Epithelial cell of esophagus (primary cell): Measurements from ENCODE around the gene F12.

Experiments used
- DNase-seq: peaks from one replicate; pipeline ENCODE4 v3.0.0; 2010; ENCODE audit warnings: low read depth
- H3K4me3 ChIP-seq: 2 replicates; pipeline ENCODE4 v1.5.1; 2011; ENCODE audit warnings: mild to moderate bottlenecking, low read length, control low read depth
- TF ChIP-seq, protein P1 (sequence below): IDR thresholded peaks from 2 replicates; pipeline ENCODE4 v1.5.1; 2011; ENCODE audit warnings: low read depth, mild to moderate bottlenecking, low read length, control low read depth, inconsistent platforms; ENCODE audit not compliant: insufficient read depth; ENCODE audit errors: missing control alignments

Gene F12

DNA sequence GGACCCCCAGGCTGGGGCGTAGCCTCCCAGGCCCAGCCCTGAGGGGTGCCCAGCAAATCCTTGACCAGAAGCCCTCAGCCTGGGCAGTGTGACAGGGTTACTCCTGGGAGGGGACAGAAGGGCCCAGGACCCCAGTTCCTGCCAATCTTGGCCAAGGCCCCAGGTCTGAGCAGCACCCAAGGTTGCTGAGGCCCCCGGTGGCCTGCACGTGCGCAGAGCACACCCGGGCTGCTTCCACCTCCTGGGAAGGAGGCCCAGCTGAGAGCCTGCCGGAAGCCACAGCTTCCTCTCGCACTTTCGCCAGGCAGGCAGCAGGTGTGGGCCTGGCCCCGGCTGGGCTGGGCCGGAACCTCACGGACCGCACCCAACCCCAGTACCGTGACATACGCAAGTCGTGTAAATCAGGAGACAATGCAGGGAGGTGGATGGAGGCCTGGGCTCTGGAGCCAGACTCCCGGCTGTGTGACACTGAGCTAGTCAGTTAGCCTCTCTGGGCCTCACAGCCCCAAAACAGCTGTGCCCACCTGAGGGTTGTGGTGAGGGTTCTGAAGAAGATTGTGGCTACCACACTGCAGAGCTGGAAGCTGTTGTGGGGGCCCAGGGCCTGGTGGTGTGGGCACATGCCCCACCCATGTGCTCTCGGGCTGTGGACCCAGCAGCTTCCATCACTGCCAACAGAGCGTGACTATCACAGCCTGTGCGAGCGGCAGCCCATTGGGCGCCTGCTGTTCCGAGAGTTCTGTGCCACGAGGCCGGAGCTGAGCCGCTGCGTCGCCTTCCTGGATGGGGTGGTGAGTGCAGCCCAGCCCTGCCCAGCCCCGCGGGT is 22.2 kb upstream of the F12 start:
- H3K4me3 ChIP-seq: no peak overlapping the region
- TF ChIP-seq, protein P1, sequence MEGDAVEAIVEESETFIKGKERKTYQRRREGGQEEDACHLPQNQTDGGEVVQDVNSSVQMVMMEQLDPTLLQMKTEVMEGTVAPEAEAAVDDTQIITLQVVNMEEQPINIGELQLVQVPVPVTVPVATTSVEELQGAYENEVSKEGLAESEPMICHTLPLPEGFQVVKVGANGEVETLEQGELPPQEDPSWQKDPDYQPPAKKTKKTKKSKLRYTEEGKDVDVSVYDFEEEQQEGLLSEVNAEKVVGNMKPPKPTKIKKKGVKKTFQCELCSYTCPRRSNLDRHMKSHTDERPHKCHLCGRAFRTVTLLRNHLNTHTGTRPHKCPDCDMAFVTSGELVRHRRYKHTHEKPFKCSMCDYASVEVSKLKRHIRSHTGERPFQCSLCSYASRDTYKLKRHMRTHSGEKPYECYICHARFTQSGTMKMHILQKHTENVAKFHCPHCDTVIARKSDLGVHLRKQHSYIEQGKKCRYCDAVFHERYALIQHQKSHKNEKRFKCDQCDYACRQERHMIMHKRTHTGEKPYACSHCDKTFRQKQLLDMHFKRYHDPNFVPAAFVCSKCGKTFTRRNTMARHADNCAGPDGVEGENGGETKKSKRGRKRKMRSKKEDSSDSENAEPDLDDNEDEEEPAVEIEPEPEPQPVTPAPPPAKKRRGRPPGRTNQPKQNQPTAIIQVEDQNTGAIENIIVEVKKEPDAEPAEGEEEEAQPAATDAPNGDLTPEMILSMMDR: no peak
- no peak for DNase-seq

DNA sequence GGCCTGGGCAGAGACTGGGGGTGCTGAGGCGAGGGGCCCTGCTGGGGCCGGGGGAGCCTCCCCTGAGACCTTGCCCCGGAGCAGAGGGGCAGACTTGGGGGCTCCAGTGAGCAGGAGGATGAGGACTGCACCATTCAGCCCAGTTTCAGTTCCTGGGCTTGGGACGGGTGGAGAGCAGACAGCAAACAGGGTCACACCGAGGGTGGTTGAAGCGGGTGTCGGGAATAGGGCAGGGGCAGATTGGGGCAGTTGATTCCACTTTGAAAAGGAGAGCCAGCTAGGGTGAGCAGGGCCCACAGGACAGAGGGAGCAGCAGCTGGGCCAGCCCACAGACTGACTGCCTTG is 21.6 kb upstream of the F12 start:
- no peak overlapping the region for H3K4me3 ChIP-seq
- TF ChIP-seq, protein P1: no peak
- no peak for DNase-seq

DNA sequence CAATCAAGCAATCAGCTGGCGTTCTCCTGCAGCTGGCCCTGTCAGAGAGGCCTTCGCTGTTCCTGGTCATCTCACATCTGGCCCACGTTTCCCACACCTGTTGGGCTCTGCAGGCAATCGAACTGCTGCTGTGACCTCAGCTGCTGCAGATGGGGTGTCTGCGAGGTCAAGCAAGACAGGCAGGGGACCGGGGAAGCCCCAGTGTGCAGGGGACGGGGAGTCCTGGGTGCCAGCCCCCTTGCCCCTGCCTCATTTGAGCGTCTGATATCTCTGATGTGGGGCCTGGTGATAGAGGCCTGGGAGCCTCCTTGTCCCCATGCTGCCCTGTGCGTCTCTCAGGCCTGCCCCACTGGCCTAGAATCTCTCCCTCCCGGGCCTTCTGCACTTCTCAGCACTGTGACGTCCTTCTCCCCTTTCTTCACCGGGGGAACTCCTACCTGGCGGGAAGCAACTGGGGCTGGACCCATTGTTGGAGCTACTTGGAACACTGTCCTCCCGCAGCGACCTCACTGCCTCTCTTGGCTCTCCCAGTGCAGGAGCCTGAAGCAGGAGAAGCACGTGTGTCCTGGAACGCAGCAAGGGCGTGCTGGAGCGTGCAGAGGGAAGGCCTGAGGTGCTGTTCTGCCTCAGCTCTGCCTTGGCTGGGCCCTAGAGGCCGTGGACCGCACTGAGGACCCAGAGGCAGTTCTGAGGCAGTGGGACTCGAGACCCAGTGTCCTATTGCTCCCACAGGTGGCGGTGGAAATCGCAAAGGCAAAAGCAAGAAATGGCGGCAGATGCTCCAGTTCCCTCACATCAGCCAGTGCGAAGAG is 21.0 kb upstream of the F12 start:
- no peak overlapping the region for H3K4me3 ChIP-seq
- TF ChIP-seq, protein P1: no peak
- DNase-seq: peak; percentile 72

DNA sequence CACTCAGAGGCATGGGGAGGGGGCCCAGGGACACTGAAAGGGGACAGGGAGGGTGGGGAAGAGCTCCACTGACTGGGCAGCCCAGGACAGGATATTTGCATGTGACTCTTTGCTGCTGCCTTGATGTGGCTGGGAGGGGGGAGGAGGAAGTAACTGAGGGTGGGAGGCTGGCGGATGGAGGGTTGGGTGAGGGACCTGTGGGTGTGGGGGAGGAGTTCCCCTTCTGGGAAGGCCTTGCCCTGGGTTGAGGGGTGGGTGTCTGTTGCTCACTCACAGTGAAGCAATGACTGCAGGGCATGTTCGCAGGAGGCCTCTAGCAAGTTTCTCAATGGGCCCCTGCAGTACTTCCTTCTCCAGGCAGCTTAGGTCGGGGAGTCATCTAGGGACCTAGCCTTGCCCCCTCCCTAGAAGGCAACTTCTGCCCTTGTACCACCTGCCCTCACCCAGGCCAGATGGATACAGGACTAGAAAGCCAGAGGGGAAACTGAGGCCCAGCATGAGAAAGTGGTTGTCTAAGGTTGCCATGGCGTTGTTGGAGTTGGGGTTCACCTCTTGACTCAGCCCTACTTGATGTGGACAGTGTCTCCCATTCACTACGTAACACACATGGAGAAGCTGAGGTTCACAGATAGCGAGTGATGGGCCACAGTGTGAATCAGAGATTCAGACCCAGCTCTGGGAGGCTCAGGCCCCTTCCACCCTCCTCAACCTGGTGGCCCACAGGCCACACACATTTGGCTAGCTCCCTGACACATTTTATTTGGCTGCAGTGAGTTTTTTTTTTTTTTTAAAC is 20.1 kb upstream of the F12 start:
- TF ChIP-seq, protein P1: no peak
- H3K4me3 ChIP-seq: no peak overlapping the region
- no peak for DNase-seq

DNA sequence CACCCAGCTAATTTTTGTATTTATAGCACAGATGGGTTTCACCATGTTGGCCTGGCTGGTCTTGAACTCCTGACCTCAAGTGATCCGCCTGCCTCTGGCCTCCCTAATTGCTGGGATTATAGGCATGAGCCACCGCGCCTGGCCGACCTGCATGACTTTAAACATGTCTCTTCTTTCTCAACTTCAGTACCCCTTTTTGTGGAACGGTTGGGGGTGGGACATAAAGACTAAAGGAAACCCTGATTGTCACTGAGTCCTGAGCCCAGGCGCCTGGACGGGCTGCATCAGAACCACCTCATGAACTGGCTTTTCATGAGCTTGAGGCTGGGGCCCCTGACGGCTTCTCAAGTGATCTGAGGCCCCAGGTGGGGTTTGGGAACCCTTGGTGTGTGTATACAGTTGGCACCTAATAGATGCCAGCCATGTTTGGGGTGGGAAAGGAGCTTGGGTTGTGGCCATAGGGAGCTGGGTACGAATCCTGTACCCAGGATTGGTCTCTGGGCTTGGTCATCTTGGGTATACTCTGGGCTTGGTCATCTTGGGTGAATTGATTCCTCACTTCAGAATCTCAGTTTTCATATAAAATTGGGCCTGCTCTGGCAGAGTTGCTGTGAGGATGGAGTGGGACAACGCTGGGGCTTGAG is 19.3 kb upstream of the F12 start:
- TF ChIP-seq, protein P1: no peak
- DNase-seq: no peak
- no peak overlapping the region for H3K4me3 ChIP-seq

DNA sequence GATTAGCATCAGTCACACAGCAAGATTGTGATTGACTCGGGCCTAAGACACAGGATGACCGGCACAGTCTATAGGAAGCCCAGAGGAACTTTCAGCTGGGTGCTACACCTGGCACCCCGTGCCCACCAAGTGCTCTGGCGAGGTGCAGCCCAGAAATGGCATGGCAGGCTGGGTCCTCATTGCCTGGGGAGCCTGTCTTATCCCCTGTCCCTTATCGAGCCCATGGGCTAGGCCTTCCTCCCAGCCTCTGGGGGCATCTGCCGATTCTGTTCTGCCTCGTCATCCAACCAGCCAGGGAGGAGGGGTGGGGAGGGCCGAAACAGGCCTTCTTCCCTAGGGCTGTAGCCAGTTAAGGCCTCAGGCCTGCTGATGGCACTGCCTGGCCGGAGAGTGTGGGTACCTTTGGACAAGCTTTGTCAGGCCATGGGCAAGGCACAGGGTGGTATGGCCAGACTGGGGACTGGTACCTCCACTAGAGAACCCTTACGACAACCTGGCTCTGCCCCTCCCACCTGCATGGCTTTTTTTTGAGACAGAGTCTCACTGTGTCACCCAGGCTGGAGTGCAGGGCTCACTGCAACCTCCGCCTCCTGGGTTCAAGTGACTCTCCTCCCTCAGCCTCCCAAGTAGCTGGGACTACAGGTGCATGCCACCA is 18.7 kb upstream of the F12 start:
- TF ChIP-seq, protein P1: no peak
- peak overlapping the region; percentile 69 for H3K4me3 ChIP-seq
- DNase-seq: no peak
